GM18861 (cell line): Measurements from ENCODE around the gene SAG.

ENCODE experiments used
- ATAC-seq: cut with Tn5 transposase; IDR thresholded peaks from one replicate; pipeline ENCODE4 v1.9.1; 2021; ENCODE audit not compliant: unreplicated experiment

SAG gene

DNA sequence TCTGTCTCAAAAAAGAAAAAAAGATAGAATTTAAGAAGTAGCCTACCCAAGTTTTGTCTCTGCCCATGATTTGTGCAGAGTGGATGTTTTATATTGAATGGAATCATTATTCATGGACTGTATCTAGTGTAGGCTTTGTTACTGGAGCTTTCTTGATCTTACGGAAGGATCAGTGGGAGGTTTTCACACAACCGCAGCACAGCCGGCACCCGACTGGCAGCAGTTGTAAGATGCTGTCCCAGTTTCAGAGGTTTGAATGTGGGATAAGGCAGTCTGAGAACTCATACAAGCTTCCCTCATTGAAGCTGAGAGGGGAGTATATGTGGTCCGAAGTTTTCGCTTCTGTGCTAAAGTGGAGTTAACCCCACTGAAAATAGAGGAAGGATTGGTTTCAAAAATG is 19.7 kb upstream of the SAG start:
- no peak for ATAC-seq

DNA sequence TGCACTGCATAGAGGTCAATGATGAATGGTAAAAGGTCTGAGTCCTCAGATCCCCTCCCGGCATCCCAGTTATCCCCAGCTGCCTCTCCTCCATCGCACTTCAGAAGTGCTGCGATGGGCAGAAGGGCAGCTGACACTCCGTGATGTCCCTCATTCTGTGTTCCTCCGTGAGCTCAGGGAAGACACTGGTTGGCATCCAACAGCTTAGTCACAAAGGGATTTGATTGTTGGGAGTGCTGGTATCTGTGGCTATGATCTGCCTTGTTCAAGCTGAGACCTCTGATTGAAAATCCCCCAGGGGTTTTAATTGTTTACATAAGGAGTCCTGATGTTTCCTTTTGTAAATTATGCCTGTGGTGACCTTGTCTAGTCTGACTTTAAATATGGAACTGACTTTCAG is 19.0 kb upstream of the SAG start:
- no peak for ATAC-seq

DNA sequence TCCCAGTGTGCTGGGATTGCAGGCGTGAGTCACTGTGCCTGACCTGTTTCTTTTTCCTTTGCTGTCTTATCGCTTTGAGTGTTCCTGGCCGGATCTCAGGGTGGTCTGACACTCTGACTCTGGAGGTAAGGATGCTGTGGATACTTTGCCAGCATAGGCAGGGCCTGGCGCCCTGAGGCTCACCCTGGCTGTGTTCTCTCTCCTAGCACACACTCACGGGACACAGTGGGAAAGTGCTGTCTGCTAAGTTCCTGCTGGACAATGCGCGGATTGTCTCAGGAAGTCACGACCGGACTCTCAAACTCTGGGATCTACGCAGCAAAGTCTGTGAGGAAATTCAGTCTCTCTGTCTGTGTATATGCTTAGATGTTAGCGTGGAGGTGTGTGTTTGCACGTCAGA is 18.0 kb upstream of the SAG start:
- no peak for ATAC-seq

DNA sequence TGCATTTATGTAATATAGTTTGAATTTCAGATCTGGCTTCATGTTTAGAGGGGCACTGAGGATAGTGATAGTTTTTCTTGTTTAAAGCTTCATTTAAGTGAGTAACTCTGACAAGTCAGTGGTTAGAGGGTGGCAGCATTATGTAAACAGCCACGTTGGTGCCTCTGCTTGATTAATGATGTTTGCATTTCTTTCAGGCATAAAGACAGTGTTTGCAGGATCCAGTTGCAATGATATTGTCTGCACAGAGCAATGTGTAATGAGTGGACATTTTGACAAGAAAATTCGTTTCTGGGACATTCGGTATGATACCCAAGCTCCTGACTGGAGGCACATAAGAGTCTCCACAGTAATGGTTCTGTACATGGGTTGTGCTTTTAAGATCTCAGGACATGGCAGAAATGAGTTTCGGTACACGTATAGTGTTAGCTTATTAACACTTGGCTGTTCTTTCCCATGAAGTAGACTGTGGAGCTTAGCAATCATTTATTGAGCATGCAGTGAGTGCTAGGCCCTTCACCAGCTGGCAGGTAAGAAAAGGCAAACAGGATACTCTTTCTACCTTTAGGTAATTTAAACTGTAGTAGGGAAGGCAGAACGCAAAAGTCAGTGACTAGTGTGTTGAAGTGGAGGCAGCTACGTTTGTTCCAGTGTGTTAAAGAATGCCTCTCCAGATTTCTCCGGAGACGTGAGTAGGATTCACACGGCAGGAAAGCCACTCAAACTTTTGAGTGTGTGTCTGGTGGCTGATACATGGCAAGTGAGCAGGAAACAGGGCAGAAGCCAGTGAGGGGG is 17.4 kb upstream of the SAG start:
- ATAC-seq: no peak

DNA sequence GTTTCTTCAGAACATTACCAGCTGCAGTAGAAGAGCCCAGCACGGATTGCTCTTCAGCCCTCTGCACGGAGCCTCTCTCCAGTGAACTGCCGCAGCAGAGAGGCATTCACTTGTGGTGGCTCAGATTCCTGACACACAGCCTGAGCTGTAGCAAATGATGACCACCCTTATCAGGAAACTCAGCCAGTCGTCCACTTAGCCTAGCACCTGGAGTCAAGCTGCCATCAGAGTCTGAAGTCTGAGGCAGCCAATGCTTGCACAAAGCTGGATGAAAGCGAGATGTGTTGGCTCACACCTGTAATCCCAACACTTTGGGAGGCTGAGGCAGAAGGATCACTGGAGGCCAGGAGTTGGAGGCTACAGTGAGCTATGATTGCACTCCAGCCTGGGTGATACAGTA is 11.7 kb upstream of the SAG start:
- ATAC-seq: no peak

DNA sequence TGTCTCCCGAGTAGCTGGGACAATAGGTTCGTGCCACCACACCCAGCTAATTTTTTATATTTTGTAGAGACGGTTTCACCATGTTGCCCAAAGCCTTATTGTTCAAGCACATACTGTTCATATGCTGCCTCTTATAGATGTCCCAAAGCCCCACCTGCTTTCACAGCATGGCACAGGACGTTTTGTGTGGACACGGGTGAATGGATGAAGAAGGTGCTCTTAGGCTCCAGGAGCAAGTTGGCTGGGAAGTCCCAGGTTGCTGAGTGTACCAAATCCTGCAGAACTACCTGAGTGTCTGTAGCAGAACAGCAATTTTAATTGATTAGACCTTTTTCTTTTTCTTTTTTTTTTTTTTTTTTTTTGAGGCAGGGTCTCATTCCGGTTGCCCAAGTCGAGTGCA is 10.5 kb upstream of the SAG start:
- ATAC-seq: no peak

DNA sequence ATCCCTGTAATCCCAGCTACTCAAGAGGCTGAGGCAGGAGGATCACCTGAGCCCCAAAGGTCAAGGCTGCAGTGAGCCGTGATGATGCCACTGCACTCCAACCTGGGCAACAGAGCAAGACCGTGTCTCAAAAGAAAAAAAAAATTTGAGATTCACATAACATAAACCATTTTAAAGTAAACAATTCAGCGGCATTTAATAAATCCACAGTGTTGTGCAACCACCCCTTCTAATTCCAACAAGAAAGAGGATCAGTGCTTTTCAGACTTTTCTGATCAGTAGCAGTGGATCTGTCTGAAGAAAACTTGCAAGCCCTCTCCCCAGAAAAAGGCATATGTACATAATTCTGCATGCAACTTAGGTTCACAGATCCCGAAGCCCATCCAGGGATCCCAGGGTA is 7.2 kb upstream of the SAG start:
- no peak for ATAC-seq

DNA sequence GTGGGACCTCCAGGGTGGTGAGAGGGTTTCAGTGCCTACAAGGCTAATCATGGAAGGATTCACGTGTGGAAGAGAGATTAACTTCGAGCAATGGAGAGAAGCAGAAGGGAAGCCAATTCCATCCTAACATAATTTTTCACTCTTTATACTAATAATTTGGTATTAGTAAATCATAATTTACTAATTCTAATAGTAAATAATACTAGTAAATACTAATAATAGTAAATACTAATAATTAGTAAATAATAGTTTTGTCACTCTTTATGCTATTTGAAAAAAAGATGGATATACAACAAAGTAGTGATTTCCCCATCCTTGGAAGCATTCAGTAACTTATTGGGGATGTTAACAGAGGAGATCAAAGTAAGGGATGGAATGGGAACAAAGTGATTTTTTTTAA is 6.4 kb upstream of the SAG start:
- no peak for ATAC-seq

DNA sequence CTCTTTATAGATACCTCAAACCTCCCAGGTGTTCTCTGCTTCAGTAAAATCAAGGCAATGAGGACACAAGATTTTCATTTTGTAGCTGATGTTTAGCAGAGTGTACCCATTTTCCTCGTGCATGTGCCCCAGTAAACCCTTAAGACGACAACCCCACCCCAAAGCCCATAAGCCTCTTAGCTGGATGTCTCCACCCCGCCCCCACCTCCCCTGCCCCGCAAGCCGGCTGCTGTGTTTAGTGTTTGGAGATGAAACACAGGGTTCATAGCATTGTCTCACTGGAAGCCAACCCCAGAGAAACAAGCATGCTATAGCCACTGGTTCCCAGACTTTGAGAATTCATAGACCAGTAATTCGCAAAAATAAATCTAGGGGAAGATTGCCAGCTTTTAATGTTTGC is 5.8 kb upstream of the SAG start:
- ATAC-seq: no peak

DNA sequence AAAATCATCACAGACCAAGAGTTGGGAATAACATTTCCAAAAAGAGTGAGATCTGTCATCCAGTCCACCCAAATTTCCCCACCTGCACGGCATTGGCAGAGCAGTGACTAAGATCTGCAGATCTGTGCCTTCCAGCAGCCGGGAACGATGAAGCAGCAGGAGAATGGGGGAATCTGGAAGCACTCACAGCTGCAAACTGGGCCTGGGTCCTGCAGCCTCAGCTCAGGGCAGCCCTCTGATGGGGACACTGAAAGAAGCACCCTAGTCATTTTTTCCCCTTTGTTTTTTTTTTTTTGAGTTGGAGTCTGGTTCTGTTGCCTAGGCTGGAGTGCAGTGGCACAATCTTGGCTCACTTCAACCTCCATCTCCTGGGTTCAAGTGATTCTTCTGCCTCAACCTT is 4.4 kb upstream of the SAG start:
- no peak for ATAC-seq

DNA sequence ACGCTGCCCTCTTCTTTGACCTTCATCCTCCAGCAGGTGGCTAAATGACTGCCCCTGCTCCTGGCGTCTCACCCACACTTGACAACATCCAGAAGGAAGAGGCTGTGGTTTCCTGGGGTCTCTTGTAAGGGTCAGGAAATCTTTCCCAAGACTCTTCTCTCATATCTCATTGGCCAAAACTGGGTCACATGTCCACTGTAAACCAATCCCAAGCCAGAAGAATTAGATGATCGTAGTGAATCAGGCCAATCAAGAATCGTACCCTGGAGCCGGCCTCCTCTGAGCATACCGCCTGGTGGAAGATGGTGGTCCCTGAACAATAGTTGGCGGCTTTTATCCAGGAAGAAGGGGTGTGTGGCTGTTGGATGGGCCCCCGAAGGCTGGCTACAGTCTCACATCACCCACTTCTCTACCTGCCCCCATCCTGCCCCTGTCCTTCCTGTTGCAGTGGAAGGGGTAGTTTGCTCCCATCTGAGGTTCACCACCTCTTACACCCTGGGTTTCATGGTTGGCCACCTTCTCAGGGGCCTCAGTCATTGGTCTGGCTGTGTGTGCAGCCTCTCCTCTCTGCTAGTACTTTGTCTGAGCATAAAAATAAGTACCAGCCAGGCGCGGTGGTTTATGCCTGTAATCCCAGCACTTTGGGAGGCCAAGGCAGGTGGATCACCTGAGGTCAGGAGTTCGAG is 3.8 kb downstream of the SAG start:
- ATAC-seq: no peak

DNA sequence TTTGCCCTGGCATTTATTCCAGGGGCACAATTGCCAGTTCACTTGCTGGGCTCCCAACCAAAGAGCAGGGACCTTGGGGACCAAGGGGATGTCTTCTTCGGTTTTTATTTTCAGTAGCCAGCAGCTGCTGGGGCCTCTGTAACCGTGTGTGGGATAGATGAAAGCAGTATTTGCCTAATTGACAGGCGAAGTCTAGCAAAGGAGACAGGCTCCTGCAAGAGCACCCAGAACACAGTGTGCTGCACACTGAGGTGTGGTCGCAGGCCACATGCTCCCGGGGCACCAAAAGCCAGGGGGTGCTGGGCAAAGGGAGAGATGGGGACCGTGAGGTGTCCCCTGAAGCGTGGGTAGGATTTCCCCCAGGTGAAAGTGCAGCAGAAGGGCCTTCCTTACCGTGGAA is 5.3 kb downstream of the SAG start:
- no peak for ATAC-seq

DNA sequence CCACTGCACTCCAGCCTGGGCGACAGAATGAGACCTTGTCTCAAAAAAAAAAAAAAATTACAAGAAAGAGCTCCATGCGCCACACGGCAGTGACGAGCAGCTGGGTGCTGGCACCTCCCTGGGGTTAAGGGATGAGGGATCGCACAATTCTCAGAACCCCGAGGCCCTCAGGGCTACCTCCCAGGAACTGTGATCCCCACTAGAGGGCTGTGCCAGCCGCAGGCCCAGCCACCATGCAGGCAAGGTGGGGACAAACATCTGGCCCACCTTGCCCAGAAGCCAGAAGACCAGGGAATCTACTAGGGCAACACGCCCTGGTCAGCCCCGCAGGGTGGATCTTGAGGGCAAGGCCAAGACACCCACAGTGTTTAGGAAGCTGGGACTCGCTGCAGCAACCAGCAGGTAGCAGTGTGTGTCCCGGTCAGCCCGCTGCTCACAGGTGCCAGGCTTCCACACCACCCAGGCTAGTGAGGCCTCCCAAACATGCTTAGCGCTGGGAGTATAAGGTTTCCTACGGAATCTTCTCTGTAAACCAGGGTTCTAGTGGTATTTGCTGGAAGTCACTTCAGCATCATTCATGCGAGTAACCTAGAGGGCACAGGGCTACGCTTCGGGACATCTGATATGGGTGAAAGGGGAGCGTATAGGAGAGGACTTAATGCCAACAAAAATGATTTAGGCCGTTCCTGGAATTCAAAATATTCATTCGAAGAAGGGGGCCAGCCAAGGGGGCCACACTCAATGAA is 6.7 kb downstream of the SAG start:
- no peak for ATAC-seq

DNA sequence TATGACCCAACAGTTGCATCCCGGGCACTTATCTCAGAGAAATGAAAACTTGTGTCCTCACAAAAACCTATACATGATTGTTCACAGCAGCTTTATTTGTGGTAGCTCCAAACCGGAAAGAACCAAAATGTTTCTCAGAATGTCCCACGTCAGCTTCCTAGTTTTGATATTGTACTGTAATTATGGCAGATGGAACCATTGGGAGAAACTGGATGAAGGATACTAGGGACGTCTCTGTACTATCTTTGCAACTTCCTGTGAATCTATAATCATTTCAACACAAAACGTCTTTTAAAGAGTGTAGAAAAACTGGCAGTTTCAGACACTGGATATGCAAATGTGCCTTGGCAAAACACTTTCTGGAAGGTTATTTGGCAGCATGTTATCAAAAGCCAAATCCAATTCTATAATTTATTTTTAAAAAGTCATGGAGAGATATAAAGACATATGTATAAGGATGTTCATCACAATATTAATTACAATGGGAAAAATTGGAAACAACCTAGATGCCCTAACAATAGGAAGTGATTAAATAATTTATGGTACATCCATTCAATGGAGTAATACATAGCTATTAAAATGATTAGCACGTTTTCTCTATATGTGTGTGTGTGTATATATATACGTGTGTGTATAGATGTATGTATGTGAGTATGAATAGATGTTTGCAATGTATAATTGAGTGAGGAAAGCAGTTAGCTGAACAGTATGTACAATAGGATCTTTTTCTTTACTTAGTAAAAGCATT is 9.8 kb downstream of the SAG start:
- ATAC-seq: no peak

DNA sequence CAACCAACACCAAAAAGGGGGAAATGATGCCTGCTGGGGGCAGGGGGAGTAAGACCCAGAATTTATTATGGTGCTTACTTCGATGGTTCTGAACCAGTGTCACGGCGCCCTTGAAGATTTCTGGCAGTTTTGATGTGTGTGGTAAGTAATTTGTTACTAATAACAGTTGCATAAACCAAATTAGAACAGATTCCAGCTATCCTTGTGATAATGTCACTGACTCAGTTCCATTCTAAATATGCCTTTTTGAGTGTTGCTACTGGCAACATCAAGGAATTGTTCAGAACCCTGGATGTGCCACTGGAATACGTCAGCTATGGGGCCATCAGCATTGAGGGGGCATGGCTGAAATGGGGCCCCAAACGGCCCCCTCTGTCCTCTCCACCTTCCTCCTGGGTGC is 11.6 kb downstream of the SAG start:
- ATAC-seq: no peak

DNA sequence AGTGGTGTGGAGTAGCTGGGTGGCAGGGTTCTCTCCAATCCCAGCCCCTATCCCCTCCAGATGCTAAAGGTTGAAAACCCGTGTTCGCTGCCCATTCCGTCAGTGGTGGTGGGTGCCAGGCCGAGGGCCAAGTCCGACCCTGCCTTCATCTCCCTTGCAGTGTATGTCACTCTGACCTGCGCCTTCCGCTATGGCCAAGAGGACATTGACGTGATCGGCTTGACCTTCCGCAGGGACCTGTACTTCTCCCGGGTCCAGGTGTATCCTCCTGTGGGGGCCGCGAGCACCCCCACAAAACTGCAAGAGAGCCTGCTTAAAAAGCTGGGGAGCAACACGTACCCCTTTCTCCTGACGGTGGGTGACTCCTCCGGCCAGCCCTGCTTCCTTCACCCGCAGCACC is 12.9 kb downstream of the SAG start:
- ATAC-seq: no peak

DNA sequence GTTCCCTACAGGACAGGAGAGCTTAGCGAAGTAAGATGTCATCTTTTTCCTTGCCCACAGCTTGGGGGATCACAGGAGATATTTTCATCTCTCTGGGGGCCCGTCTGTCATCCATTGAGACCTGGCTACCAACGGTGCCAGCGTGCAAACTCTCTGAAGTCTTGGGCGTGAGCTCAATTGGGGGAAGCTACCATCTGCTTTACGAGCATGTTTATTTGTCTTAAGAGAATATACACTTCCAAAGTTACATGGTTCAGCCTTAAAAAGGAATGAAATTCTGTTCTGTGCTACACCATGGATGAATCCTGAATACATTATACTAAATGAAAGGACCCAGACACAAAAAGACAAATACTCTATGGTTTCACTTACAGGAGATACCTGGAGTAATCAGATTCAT is 13.6 kb downstream of the SAG start:
- no peak for ATAC-seq

DNA sequence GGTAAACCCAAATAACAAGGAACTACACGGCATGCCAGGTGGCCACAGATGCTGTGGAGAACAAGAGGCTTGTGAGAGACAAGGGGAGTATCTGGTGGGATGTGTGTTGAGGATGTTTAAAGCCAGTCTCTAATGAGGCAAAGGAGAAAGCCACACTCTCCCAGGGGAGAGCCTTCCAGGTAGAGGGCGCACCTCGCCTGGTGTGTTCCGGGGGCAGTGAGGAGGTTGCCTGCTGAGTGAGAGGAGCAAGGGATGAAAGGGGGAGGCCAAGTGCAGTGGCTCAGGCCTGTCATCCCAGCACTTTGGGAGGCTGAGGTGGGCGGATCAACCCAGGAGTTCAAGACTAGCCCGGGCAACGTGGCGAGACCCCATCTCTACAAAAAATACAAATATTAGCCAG is 16.2 kb downstream of the SAG start:
- ATAC-seq: no peak

DNA sequence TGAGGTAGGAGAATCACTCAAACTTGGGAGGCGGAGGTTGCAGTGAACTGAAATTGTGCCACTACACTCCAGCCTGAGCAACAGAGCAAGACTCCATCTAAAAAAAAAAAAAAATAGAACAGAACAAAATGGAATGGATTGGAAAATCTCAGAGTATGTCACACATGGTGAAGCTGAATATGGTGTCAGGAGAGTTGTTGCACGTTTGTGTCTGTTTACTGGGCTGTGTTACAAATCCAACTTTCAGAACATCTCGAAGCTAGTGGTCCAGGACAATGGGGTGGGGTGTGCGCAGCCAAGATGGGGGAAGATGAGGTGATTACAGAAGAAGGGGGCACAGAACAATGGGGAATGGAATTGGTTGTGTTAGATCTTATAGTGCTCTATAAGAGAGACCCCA is 17.6 kb downstream of the SAG start:
- no peak for ATAC-seq

DNA sequence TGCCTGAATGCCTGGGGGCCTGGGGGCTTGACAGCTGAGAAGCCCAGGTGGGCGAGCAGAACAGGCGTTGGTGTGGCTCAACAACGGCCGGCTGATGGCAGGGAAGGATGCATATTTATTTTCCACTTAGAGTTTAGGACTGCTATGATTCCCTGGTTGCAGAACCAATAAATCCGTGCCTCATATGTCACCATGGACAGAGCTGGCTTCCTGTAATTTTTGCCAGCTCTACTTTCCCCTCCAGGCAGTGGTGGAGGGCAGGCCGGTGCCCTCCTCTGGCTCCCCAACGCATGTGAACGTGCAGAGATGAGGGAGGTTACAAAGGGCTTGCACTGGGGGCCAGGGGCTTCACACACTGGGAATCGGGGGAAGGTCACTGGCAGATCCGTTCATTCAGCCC is 18.2 kb downstream of the SAG start:
- no peak for ATAC-seq

DNA sequence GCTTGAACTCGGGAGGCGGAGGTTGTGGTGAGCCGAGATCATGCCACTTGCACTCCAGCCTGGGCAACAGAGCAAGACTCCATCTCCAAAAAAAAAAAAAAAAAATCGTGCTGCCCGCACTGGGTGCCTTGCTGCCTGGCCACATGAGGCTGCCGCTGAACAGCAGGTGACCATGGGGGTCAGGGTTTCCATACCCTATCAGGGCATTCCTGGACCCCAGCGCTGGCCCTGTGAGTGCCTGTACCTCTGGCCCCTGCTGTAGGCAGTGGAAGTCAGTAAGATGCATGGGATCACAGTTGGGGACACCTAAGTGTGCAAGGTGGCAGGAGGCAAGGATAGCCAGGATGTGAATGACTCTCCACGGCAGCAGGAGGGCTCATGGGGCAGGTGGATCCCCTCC is 18.9 kb downstream of the SAG start:
- ATAC-seq: no peak

DNA sequence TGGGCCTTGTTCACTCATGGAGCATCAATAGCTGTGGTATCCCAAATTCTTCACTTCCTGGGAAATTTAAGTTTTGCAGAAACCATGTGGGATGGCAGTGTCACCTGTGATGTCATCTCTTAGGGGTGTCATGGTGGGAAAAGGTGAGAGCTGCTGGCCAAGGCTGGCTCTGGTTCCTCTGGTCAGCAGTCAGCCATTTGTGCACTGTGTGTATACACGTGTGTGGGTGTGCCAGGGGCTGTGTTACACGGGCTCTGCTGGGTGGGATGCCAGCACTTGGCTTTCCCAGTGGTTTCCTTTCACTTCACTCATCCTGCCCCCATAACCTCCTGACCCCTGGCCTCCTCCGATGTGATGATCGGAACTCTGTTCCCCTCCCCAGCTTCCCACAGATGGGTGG is 21.3 kb downstream of the SAG start:
- no peak for ATAC-seq
